ENCODE measurements around the gene TM9SF1. TPM values are rescaled to one million over a fixed set of nuclear protein-coding genes. Genes with fewer than 3 reads are reported as not detected.
A peak's percentile ranks its signal among the peaks of the same experiment; 100 is the strongest.

TM9SF1 gene
- total and polyA plus RNA-seq, 2 of the 13 experiments (the other 11 are each of a cell fraction or from before 2014, with no cell fraction given) = 83.2 to 110 TPM

- TF ChIP-seq ZBTB3 (CRISPR knock-in tag; IDR thresholded peaks at IDR 0.05; ENCODE audit: borderline replicate concordance, low read depth) (no peak), ZNF770 (CRISPR knock-in tag; IDR thresholded peaks at IDR 0.05) (peak; percentile 95), CAMTA2 (CRISPR knock-in tag; IDR thresholded peaks at IDR 0.05; ENCODE audit: borderline replicate concordance) (no peak), FOSL1 (CRISPR knock-in tag; IDR thresholded peaks at IDR 0.05; ENCODE audit: borderline replicate concordance) (peak; percentile 10; the same call in 1 of the 2 replicates), ZNF326 (CRISPR knock-in tag; IDR thresholded peaks at IDR 0.05; ENCODE audit: borderline replicate concordance) (no peak), ZBTB33 (CRISPR knock-in tag; IDR thresholded peaks at IDR 0.05) (0 out of 2 replicates have a peak, but pooled peaks have one; percentile 35), ATF7-NPFF (CRISPR knock-in tag; IDR thresholded peaks at IDR 0.05; ENCODE audit: low read depth) (no peak), ZNF264 (CRISPR knock-in tag; IDR thresholded peaks at IDR 0.05) (no peak), ONECUT2 (CRISPR knock-in tag; IDR thresholded peaks at IDR 0.05) (peak; percentile 83), SMAD3 (CRISPR knock-in tag; IDR thresholded peaks at IDR 0.05) (no peak), ZMYM2 (CRISPR knock-in tag; IDR thresholded peaks at IDR 0.05) (peak; percentile 62; the same call in 1 of the 2 replicates), FOXA3 (CRISPR knock-in tag; IDR thresholded peaks at IDR 0.05) (no peak; the same call in 1 of the 2 replicates), HIC2 (CRISPR knock-in tag; IDR thresholded peaks at IDR 0.05; ENCODE audit: low read depth) (peak; percentile 51), ZNF30 (CRISPR knock-in tag; IDR thresholded peaks at IDR 0.05) (0 out of 2 replicates have a peak, but pooled peaks have one; percentile 11), ZNF513 (CRISPR knock-in tag; conservative IDR thresholded peaks at IDR 0.05) (0 out of 2 replicates have a peak, but pooled peaks have one; percentile 67)
- TF ChIP-seq, protein P1, sequence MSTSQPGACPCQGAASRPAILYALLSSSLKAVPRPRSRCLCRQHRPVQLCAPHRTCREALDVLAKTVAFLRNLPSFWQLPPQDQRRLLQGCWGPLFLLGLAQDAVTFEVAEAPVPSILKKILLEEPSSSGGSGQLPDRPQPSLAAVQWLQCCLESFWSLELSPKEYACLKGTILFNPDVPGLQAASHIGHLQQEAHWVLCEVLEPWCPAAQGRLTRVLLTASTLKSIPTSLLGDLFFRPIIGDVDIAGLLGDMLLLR (CRISPR knock-in tag; IDR thresholded peaks at IDR 0.05) = 0 out of 2 replicates have a peak, but pooled peaks have one; percentile 51
- TF ChIP-seq, protein P2, sequence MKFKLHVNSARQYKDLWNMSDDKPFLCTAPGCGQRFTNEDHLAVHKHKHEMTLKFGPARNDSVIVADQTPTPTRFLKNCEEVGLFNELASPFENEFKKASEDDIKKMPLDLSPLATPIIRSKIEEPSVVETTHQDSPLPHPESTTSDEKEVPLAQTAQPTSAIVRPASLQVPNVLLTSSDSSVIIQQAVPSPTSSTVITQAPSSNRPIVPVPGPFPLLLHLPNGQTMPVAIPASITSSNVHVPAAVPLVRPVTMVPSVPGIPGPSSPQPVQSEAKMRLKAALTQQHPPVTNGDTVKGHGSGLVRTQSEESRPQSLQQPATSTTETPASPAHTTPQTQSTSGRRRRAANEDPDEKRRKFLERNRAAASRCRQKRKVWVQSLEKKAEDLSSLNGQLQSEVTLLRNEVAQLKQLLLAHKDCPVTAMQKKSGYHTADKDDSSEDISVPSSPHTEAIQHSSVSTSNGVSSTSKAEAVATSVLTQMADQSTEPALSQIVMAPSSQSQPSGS (CRISPR knock-in tag; IDR thresholded peaks at IDR 0.05) = no peak
These were observed 48.1 kb upstream of the TM9SF1 start (continued) for GRCh38 chr14:24243336-24243836.
